Mammary epithelial cell (primary cell): ENCODE data around the gene EPHB6.

Source experiments
- CTCF ChIP-seq, 2 donors: IDR thresholded peaks in 1 of 2; conservative IDR thresholded peaks in 1 of 2; 2 replicates each; pipeline ENCODE4 v1.5.1; 2011 to 2012; ENCODE audit warnings: inconsistent platforms in 2 of 2, low read length in 2 of 2, mild to moderate bottlenecking in 2 of 2, control low read depth in 1 of 2, low read depth in 1 of 2; ENCODE audit not compliant: insufficient read depth in 1 of 2; ENCODE audit errors: extremely low read depth in 1 of 2
- EZH2 ChIP-seq: IDR thresholded peaks from 2 replicates; pipeline ENCODE4 v1.6.1; 2012; ENCODE audit warnings: low read length, inconsistent platforms, borderline replicate concordance

DNA sequence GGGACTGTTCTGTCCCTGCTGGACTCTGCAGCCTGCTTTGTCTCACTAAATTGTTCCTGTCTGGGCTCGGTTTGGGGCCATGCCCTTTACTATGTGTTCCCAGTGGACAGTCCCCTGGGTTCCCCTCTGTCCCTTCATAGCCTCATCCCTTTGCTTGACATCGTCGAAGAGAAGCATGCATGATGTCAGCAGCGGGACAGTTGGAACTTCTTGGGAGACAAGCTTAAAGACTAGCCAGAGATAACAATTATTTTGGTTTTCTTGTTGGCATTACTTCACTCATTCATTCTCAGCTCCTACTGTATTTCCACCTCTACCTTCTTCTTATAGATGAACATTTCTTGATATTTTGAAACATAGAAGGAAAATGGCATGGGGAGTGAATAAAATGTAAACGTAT is 2.7 kb downstream of the EPHB6 start:
- no peak for TF ChIP-seq CTCF (conservative IDR thresholded peaks at IDR 0.05 in 1 of 2, IDR thresholded peaks at IDR 0.05 in 1 of 2; ENCODE audit: extremely low read depth in 1 of 2, insufficient read depth in 1 of 2, low read depth in 1 of 2, low read length in 2 of 2)
- TF ChIP-seq EZH2 = no peak
